Measurements from ENCODE around the gene BATF. TPM values are rescaled to one million over a fixed set of nuclear protein-coding genes. Genes with fewer than 3 reads are reported as not detected.
"Not testable (repeated sequence)": the region's sequence is repeated elsewhere in the genome, so short reads cannot be mapped to it uniquely, and the experiment has no call there.

Gene BATF
- not detected in 2 replicates for polyA plus RNA-seq (2012; rRNA removed)
- polyA plus RNA-seq (2012; cell fraction: cytosol; rRNA removed), result not detected in 2 replicates
- polyA plus RNA-seq (2012; cell fraction: nucleus; rRNA removed), result not detected in 2 replicates

GRCh38 chr14:75522224-75522982, at the start of gene BATF:
Gene BATF, plus strand, starts transcription at chr14:75522469. Its CDS starts 214 bp downstream, at chr14:75522683.
- H3K4me2 ChIP-seq, result no peak within 1 kb of the TSS
- H3K79me2 ChIP-seq (ENCODE audit: insufficient read depth), result no peaks in the 10 kb centered on the region
- H3K4me3 ChIP-seq (ENCODE audit: low read depth in 2 of 2, low read length in 1 of 2), result no peak within 1 kb of the TSS
- no peak within 1 kb of the TSS for H3K9ac ChIP-seq
- H4K20me1 ChIP-seq (ENCODE audit: insufficient read depth), result no peaks in the 10 kb centered on the region
- POLR2A ChIA-PET, result no interaction called here
- no peaks in the 10 kb centered on the region for H3K9me3 ChIP-seq
- CTCF ChIA-PET, result interaction anchor here (0.6 to 4.5 kb wide), 3 partner anchors 39 to 388 kb away, joined by 3 to 13 read pairs (median 5); partner anchors contain the start of gene FLVCR2
- no peaks in the 10 kb centered on the region for H3F3A ChIP-seq (replicated peaks; ENCODE audit: insufficient read depth)
- no peak for DNase-seq
- no peak within 1 kb of the TSS for H3K27ac ChIP-seq (ENCODE audit: low read depth in 2 of 2, low read length in 1 of 2)
- H3K36me3 ChIP-seq (replicated peaks in 1 of 2; ENCODE audit: control insufficient read depth in 1 of 2, insufficient read depth in 2 of 2, low read length in 1 of 2), result no peaks in the 10 kb centered on the region
- H3K4me1 ChIP-seq (ENCODE audit: control insufficient read depth in 1 of 2, insufficient read depth in 2 of 2, low read depth in 1 of 2, low read length in 1 of 2), result no peaks in the 10 kb centered on the region
- H2AFZ ChIP-seq (ENCODE audit: low read depth), result no peak within 1 kb of the TSS
- no peaks in the 10 kb centered on the region for H3K27me3 ChIP-seq (ENCODE audit: insufficient read depth)
- TF ChIP-seq NFIC (IDR thresholded peaks at IDR 0.05; ENCODE audit: borderline replicate concordance), result no peak
- TF ChIP-seq FOXJ3 (CRISPR knock-in tag; IDR thresholded peaks at IDR 0.05), result no peak
- no peak for TF ChIP-seq GATA2 (CRISPR knock-in tag; IDR thresholded peaks at IDR 0.05)
- no peak for TF ChIP-seq GABPA (IDR thresholded peaks at IDR 0.05; ENCODE audit: low read depth)
- no peak for TF ChIP-seq RFX5 (IDR thresholded peaks at IDR 0.05; ENCODE audit: low read length)
- TF ChIP-seq CHD2 (IDR thresholded peaks at IDR 0.05; ENCODE audit: low read length, partially characterized antibody), result no peak
- TF ChIP-seq MXI1 (IDR thresholded peaks at IDR 0.05; ENCODE audit: low read depth, low read length), result no peak
- TF ChIP-seq, protein P1, sequence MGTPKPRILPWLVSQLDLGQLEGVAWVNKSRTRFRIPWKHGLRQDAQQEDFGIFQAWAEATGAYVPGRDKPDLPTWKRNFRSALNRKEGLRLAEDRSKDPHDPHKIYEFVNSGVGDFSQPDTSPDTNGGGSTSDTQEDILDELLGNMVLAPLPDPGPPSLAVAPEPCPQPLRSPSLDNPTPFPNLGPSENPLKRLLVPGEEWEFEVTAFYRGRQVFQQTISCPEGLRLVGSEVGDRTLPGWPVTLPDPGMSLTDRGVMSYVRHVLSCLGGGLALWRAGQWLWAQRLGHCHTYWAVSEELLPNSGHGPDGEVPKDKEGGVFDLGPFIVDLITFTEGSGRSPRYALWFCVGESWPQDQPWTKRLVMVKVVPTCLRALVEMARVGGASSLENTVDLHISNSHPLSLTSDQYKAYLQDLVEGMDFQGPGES (IDR thresholded peaks at IDR 0.05; ENCODE audit: low read depth, low read length), result no peak
- TF ChIP-seq, protein P2, sequence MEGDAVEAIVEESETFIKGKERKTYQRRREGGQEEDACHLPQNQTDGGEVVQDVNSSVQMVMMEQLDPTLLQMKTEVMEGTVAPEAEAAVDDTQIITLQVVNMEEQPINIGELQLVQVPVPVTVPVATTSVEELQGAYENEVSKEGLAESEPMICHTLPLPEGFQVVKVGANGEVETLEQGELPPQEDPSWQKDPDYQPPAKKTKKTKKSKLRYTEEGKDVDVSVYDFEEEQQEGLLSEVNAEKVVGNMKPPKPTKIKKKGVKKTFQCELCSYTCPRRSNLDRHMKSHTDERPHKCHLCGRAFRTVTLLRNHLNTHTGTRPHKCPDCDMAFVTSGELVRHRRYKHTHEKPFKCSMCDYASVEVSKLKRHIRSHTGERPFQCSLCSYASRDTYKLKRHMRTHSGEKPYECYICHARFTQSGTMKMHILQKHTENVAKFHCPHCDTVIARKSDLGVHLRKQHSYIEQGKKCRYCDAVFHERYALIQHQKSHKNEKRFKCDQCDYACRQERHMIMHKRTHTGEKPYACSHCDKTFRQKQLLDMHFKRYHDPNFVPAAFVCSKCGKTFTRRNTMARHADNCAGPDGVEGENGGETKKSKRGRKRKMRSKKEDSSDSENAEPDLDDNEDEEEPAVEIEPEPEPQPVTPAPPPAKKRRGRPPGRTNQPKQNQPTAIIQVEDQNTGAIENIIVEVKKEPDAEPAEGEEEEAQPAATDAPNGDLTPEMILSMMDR (IDR thresholded peaks at IDR 0.05), result no peak
- WGBS (ENCODE audit: low lambda C conversion rate), result 80% methylated on average over 10 of the region's 13 CpGs
- H3K9me2 ChIP-seq, result no peaks in the 10 kb centered on the region

DNA sequence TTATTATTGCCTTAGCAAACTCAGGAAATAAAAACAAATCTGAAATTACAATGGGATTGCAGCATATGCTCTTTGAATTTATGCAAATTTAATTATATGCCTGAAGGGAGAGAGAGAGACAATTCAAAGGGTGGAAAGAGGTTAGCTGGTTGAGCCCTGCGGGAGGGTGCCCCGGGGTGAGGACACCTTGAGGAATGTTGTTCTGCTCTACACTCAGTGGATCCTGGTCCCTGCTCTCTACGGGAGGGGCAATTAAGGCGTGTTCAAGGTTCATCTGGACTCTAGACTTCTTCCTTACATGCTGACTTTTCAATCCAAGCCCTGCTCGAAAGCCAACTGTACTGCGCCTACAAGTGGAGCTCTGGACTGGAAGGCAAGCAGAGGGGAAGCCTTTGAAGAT, 48.1 kb upstream of the BATF start:
- POLR2A ChIA-PET; H3K9me2 ChIP-seq; H3K4me2 ChIP-seq; H3K4me1 ChIP-seq (ENCODE audit: control insufficient read depth in 1 of 2, insufficient read depth in 2 of 2, low read depth in 1 of 2, low read length in 1 of 2); H3K79me2 ChIP-seq (ENCODE audit: insufficient read depth); H3K27ac ChIP-seq (ENCODE audit: low read depth in 2 of 2, low read length in 1 of 2); H3K27me3 ChIP-seq (ENCODE audit: insufficient read depth); H3K4me3 ChIP-seq (ENCODE audit: low read depth in 2 of 2, low read length in 1 of 2); H3K9ac ChIP-seq; H2AFZ ChIP-seq (ENCODE audit: low read depth); H3F3A ChIP-seq (replicated peaks; ENCODE audit: insufficient read depth); H3K9me3 ChIP-seq; H4K20me1 ChIP-seq (ENCODE audit: insufficient read depth); DNase-seq: not testable (repeated sequence)
- peaks cover 19 to 28% of the 10 kb centered on the region in 2 experiments for H3K36me3 ChIP-seq (replicated peaks in 1 of 2; ENCODE audit: control insufficient read depth in 1 of 2, insufficient read depth in 2 of 2, low read length in 1 of 2)
- CTCF ChIA-PET, result interaction anchor here (6.2 kb wide), 1 partner anchor 15 kb away, joined by 29 read pairs; no protein-coding TSS in a partner anchor
- 54% methylated on average over 2 of the region's 6 CpGs for WGBS (ENCODE audit: low lambda C conversion rate)
